ENCODE measurements around the gene PRR14.
A peak's percentile ranks its signal among the peaks of the same experiment; 100 is the strongest.

The PRR14 gene

GRCh38 chr16:30665155-30665829 is 14.5 kb downstream of the PRR14 start:
- H3K4me3 ChIP-seq (replicated peaks in 1 of 2; ENCODE audit: low read depth in 2 of 2, low read length in 2 of 2), result no peak overlapping the region
- no peak for DNase-seq (ENCODE audit: low read depth in 2 of 2)
- no peak for TF ChIP-seq CTCF (IDR thresholded peaks at IDR 0.05; ENCODE audit: low read depth, low read length)

- DNase-seq (ENCODE audit: low read depth in 2 of 2), result peak; percentile 16 to 45
- no peak overlapping the region for H3K4me3 ChIP-seq (replicated peaks in 1 of 2; ENCODE audit: low read depth in 2 of 2, low read length in 2 of 2)
- TF ChIP-seq CTCF (IDR thresholded peaks at IDR 0.05; ENCODE audit: low read depth, low read length), result no peak
These were observed 15.1 kb downstream of the PRR14 start for GRCh38 chr16:30665830-30666190.

- no peak overlapping the region for H3K4me3 ChIP-seq (replicated peaks in 1 of 2; ENCODE audit: low read depth in 2 of 2, low read length in 2 of 2)
- TF ChIP-seq CTCF (IDR thresholded peaks at IDR 0.05; ENCODE audit: low read depth, low read length), result no peak
- peak in 1 of 2 donors; percentile 10 for DNase-seq (ENCODE audit: low read depth in 2 of 2)
These were observed 15.9 kb downstream of the PRR14 start for GRCh38 chr16:30666681-30667080.

- no peak for TF ChIP-seq CTCF (IDR thresholded peaks at IDR 0.05; ENCODE audit: low read depth, low read length)
- DNase-seq (ENCODE audit: low read depth in 2 of 2), result no peak
- no peak overlapping the region for H3K4me3 ChIP-seq (replicated peaks in 1 of 2; ENCODE audit: low read depth in 2 of 2, low read length in 2 of 2)
These were observed 16.7 kb downstream of the PRR14 start for GRCh38 chr16:30667361-30667905.

GRCh38 chr16:30668393-30668792 is 17.6 kb downstream of the PRR14 start:
- no peak for TF ChIP-seq CTCF (IDR thresholded peaks at IDR 0.05; ENCODE audit: low read depth, low read length)
- no peak overlapping the region for H3K4me3 ChIP-seq (replicated peaks in 1 of 2; ENCODE audit: low read depth in 2 of 2, low read length in 2 of 2)
- no peak for DNase-seq (ENCODE audit: low read depth in 2 of 2)

GRCh38 chr16:30669026-30669902 is 18.5 kb downstream of the PRR14 start:
- no peak for DNase-seq (ENCODE audit: low read depth in 2 of 2)
- TF ChIP-seq CTCF (IDR thresholded peaks at IDR 0.05; ENCODE audit: low read depth, low read length), result no peak
- H3K4me3 ChIP-seq (replicated peaks in 1 of 2; ENCODE audit: low read depth in 2 of 2, low read length in 2 of 2), result no peak overlapping the region

Measured in cardiac fibroblast (primary cell).